ENCODE data around the gene SLC52A1.

- no peak for TF ChIP-seq EZH2 (IDR thresholded peaks at IDR 0.05; ENCODE audit: insufficient read depth, poor library complexity, severe bottlenecking)
- no peak for TF ChIP-seq EZH2phosphoT487 (IDR thresholded peaks at IDR 0.05; ENCODE audit: insufficient read depth, low read depth)
Measured at GRCh38 chr17:5033352-5034015, 1.7 kb downstream of the SLC52A1 start.
